SK-N-MC (cell line): ENCODE measurements around the gene VIT.

Experiments
- DNase-seq: peaks from one replicate; pipeline ENCODE4 v3.0.0-alpha.2; 2011; ENCODE audit warnings: low read depth, low spot score
- H3K27ac ChIP-seq: fragments of 200-600 bp; sonication (generic); 2 replicates; pipeline ENCODE4 v1.5.1; 2016; ENCODE audit warnings: mixed run types
- H3K36me3 ChIP-seq: fragments of 200-600 bp; sonication (generic); 2 replicates; pipeline ENCODE4 v1.6.1; 2017; ENCODE audit warnings: antibody characterized with exemption, low read length, mixed read lengths; ENCODE audit not compliant: insufficient read depth
- H3K4me3 ChIP-seq: fragments of 200-600 bp; sonication (generic); 2 replicates; pipeline ENCODE4 v1.5.1; 2016
- H3K9ac ChIP-seq: fragments of 200-600 bp; sonication (generic); 2 replicates; pipeline ENCODE4 v1.8.0; 2017; ENCODE audit warnings: mixed run types, mixed read lengths; ENCODE audit not compliant: insufficient read length
- H3K9me3 ChIP-seq: fragments of 200-600 bp; sonication (generic); 2 replicates; pipeline ENCODE4 v1.6.1; 2017; ENCODE audit warnings: low read depth, mild to moderate bottlenecking, antibody characterized with exemption, low read length, moderate library complexity, mixed read lengths
- EZH2 ChIP-seq: fragments of 200-600 bp; sonication (generic); IDR thresholded peaks from one replicate; pipeline ENCODE4 v1.6.1; 2017; ENCODE audit warnings: antibody characterized with exemption
- FOXP2 ChIP-seq: optimal IDR thresholded peaks from 2 replicates; pipeline ENCODE3; 2011; ENCODE audit warnings: mild to moderate bottlenecking, moderate library complexity; ENCODE audit not compliant: insufficient read depth; ENCODE audit errors: extremely low read length, control extremely low read depth
- POLR2AphosphoS5 ChIP-seq: IDR thresholded peaks from 2 replicates; pipeline ENCODE4 v1.6.1; 2012; ENCODE audit warnings: mild to moderate bottlenecking, low read depth, low read length, borderline replicate concordance

The VIT gene

GRCh38 chr2:36777272-36777671 is 80.8 kb downstream of the VIT start:
- no peak overlapping the region for H3K9ac ChIP-seq
- TF ChIP-seq EZH2 (no peak), FOXP2 (no peak), POLR2AphosphoS5 (no peak)
- H3K4me3 ChIP-seq, result no peak overlapping the region
- H3K9me3 ChIP-seq, result no peaks in the 10 kb centered on the region
- H3K27ac ChIP-seq, result no peak overlapping the region
- no peak for DNase-seq
- H3K36me3 ChIP-seq, result no peaks in the 10 kb centered on the region

GRCh38 chr2:36777788-36778187 is 81.3 kb downstream of the VIT start:
- no peak for DNase-seq
- Histone ChIP-seq H3K36me3 (no peaks in the 10 kb centered on the region), H3K4me3 (no peak overlapping the region), H3K9me3 (no peaks in the 10 kb centered on the region), H3K9ac (no peak overlapping the region), H3K27ac (no peak overlapping the region)
- TF ChIP-seq POLR2AphosphoS5, result no peak
- no peak for TF ChIP-seq EZH2
- no peak for TF ChIP-seq FOXP2

- Histone ChIP-seq H3K4me3 (no peak overlapping the region), H3K9ac (no peak overlapping the region), H3K9me3 (no peaks in the 10 kb centered on the region), H3K27ac (no peak overlapping the region), H3K36me3 (no peaks in the 10 kb centered on the region)
- TF ChIP-seq POLR2AphosphoS5, result no peak
- no peak for TF ChIP-seq FOXP2
- no peak for TF ChIP-seq EZH2
- no peak for DNase-seq
These were observed 83.0 kb downstream of the VIT start for GRCh38 chr2:36779462-36779861.

GRCh38 chr2:36780231-36780839 is 83.8 kb downstream of the VIT start:
- Histone ChIP-seq H3K4me3 (0 out of 2 replicates have a peak overlapping the region, but pooled peaks have one; percentile 35), H3K27ac (no peak overlapping the region), H3K9ac (no peak overlapping the region), H3K9me3 (no peaks in the 10 kb centered on the region), H3K36me3 (no peaks in the 10 kb centered on the region)
- peak; percentile 59 for DNase-seq
- TF ChIP-seq EZH2 (no peak), POLR2AphosphoS5 (no peak), FOXP2 (no peak)

- H3K36me3 ChIP-seq, result no peaks in the 10 kb centered on the region
- DNase-seq, result no peak
- H3K9ac ChIP-seq, result no peak overlapping the region
- no peak overlapping the region for H3K4me3 ChIP-seq
- no peak overlapping the region for H3K27ac ChIP-seq
- H3K9me3 ChIP-seq, result no peaks in the 10 kb centered on the region
- no peak for TF ChIP-seq EZH2
- no peak for TF ChIP-seq POLR2AphosphoS5
- no peak for TF ChIP-seq FOXP2
These were observed 85.6 kb downstream of the VIT start for GRCh38 chr2:36781907-36782720.

- TF ChIP-seq POLR2AphosphoS5 (no peak), FOXP2 (no peak), EZH2 (no peak)
- no peak overlapping the region for H3K27ac ChIP-seq
- H3K9ac ChIP-seq, result no peak overlapping the region
- no peaks in the 10 kb centered on the region for H3K36me3 ChIP-seq
- DNase-seq, result no peak
- no peaks in the 10 kb centered on the region for H3K9me3 ChIP-seq
- no peak overlapping the region for H3K4me3 ChIP-seq
These were observed 86.7 kb downstream of the VIT start for GRCh38 chr2:36783246-36783645.

GRCh38 chr2:36785179-36785795 is 88.8 kb downstream of the VIT start:
- H3K36me3 ChIP-seq, result no peaks in the 10 kb centered on the region
- peak; percentile 28 for DNase-seq
- H3K9ac ChIP-seq, result no peak overlapping the region
- no peak overlapping the region for H3K4me3 ChIP-seq
- H3K27ac ChIP-seq, result no peak overlapping the region
- H3K9me3 ChIP-seq, result no peaks in the 10 kb centered on the region
- TF ChIP-seq FOXP2 (no peak), POLR2AphosphoS5 (no peak), EZH2 (no peak)

- no peak for TF ChIP-seq POLR2AphosphoS5
- no peak for TF ChIP-seq EZH2
- no peak for TF ChIP-seq FOXP2
- no peak overlapping the region for H3K9ac ChIP-seq
- DNase-seq, result no peak
- H3K27ac ChIP-seq, result no peak overlapping the region
- H3K4me3 ChIP-seq, result no peak overlapping the region
- H3K9me3 ChIP-seq, result no peaks in the 10 kb centered on the region
- no peaks in the 10 kb centered on the region for H3K36me3 ChIP-seq
These were observed 92.8 kb downstream of the VIT start for GRCh38 chr2:36789181-36789804.
